HL-60 (cell line): ENCODE results near the gene NRN1L.

Experiments used
- CTCF ChIP-seq: IDR thresholded peaks from one replicate; pipeline ENCODE4 v1.5.1; 2011; ENCODE audit warnings: low read length, control low read depth, inconsistent platforms; ENCODE audit not compliant: insufficient read depth
- GABPA ChIP-seq: IDR thresholded peaks from 2 replicates; pipeline ENCODE4 v1.6.1; 2012; ENCODE audit warnings: low read depth
- POLR2AphosphoS5 ChIP-seq: IDR thresholded peaks from 2 replicates; pipeline ENCODE4 v1.6.1; 2012; ENCODE audit warnings: low read depth

- no peak for TF ChIP-seq CTCF
- no peak for TF ChIP-seq GABPA
- TF ChIP-seq POLR2AphosphoS5: no peak
Observed at GRCh38 chr16:67879462-67879861, 5.2 kb upstream of the NRN1L start.
